Fibroblast of lung (primary cell): Measurements from ENCODE around the gene SPACDR. TPM values are rescaled to one million over a fixed set of nuclear protein-coding genes. Genes with fewer than 3 reads are reported as not detected.

ENCODE experiments used
- DNase-seq, 2 donors: peaks; one replicate each; pipeline versions ENCODE4 v3.0.0 to v3.0.0-alpha.2; 2010; ENCODE audit warnings: low read depth in 2 of 2
- H2AFZ ChIP-seq: 2 replicates; pipeline ENCODE4 v1.5.1; 2012; ENCODE audit warnings: low read length, control low read depth, inconsistent platforms
- H3K27ac ChIP-seq: 2 replicates; pipeline ENCODE4 v1.5.1; 2011; ENCODE audit warnings: low read length, control low read depth; ENCODE audit not compliant: insufficient read depth
- H3K27me3 ChIP-seq: 2 replicates; pipeline ENCODE4 v1.5.1; 2011; ENCODE audit warnings: mild to moderate bottlenecking, low read length; ENCODE audit not compliant: control insufficient read depth, insufficient read depth
- H3K36me3 ChIP-seq: 2 replicates; pipeline ENCODE4 v1.5.1; 2011; ENCODE audit warnings: low read length; ENCODE audit not compliant: control insufficient read depth, insufficient read depth
- H3K4me1 ChIP-seq: 2 replicates; pipeline ENCODE4 v1.5.1; 2011; ENCODE audit warnings: low read length; ENCODE audit not compliant: control insufficient read depth, insufficient read depth; ENCODE audit errors: extremely low read depth
- H3K4me2 ChIP-seq: 2 replicates; pipeline ENCODE4 v1.5.1; 2011; ENCODE audit warnings: low read length, control low read depth; ENCODE audit not compliant: insufficient read depth; ENCODE audit errors: extremely low read depth
- H3K4me3 ChIP-seq, 4 experiments: fragments of 200-600 bp in 1 of 4; sonication (generic) in 1 of 4; replicated peaks in 1 of 4; 2 replicates each; pipeline ENCODE4 v1.5.1; 2011 to 2016; ENCODE audit warnings: low read length in 4 of 4, low read depth in 3 of 4, mild to moderate bottlenecking in 3 of 4, control low read depth in 2 of 4, inconsistent platforms in 1 of 4, mixed read lengths in 1 of 4; ENCODE audit not compliant: insufficient read depth in 1 of 4; ENCODE audit errors: control extremely low read depth in 1 of 4
- H3K79me2 ChIP-seq: 2 replicates; pipeline ENCODE4 v1.5.1; 2012; ENCODE audit warnings: mild to moderate bottlenecking, low read length, inconsistent platforms; ENCODE audit not compliant: control insufficient read depth, insufficient read depth
- H3K9ac ChIP-seq: 2 replicates; pipeline ENCODE4 v1.5.1; 2011; ENCODE audit warnings: mild to moderate bottlenecking, low read length, control low read depth; ENCODE audit not compliant: insufficient read depth
- H3K9me3 ChIP-seq: 2 replicates; pipeline ENCODE4 v1.5.1; 2012; ENCODE audit warnings: low read depth, low read length; ENCODE audit not compliant: control insufficient read depth, insufficient read depth
- H4K20me1 ChIP-seq: 2 replicates; pipeline ENCODE4 v1.5.1; 2011; ENCODE audit warnings: low read length; ENCODE audit not compliant: control insufficient read depth, insufficient read depth; ENCODE audit errors: extremely low read depth
- EZH2 ChIP-seq: IDR thresholded peaks from 2 replicates; pipeline ENCODE4 v1.5.1; 2012; ENCODE audit warnings: low read length, control low read depth, mild to moderate bottlenecking; ENCODE audit errors: missing control alignments
- polyA plus RNA-seq, 2 donors: library from polyadenylated mRNA; depleted of rRNA in 1 of 2; stranded (reverse) in 1 of 2; unstranded in 1 of 2; fragments of >200 nt; gene quantifications; 2 replicates each; pipeline ENCODE4 v1.2.1, GENCODE V29; 2011 to 2012; ENCODE audit warnings: missing spikeins in 1 of 2
- total RNA-seq: library from RNA; depleted of rRNA; stranded (reverse); fragments of >200 nt; gene quantifications from 2 replicates; pipeline ENCODE4 v1.2.1, GENCODE V29; 2014
- TF ChIP-seq, protein P1 (sequence below), 2 donors: IDR thresholded peaks in 1 of 2; conservative IDR thresholded peaks in 1 of 2; 1 replicate in 1 of 2; 2 replicates in 1 of 2; pipeline ENCODE4 v1.5.1; 2011 to 2012; ENCODE audit warnings: low read length in 2 of 2, control low read depth in 1 of 2, inconsistent platforms in 1 of 2, low read depth in 1 of 2, mild to moderate bottlenecking in 1 of 2

The SPACDR gene
- total and polyA plus RNA-seq, 2 donors (not counting 1 experiment from before 2014, with no cell fraction given) = 0.25 to 0.50 TPM

DNA sequence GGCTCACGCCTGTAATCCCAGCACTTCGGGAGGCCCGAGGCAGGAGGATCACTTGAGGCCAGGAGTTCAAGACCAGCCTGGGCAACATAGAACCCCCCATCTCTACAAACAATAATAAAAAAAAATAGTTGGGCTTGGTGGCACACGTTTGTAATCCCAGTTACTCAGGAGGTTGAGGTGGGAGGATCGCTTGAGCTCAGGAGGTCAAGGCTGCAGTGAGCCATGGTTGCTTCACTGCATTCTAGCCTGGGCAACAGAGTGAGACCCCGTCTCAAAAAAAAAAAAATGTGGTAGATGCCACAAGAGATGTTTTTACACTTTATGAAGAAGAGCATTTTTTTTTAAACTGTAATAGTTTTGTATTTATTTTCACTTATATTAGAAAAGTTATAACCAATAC lies 32.4 kb upstream of the SPACDR start:
- Histone ChIP-seq H3K79me2 (no peaks in the 10 kb centered on the region), H3K4me2 (no peak overlapping the region)

DNA sequence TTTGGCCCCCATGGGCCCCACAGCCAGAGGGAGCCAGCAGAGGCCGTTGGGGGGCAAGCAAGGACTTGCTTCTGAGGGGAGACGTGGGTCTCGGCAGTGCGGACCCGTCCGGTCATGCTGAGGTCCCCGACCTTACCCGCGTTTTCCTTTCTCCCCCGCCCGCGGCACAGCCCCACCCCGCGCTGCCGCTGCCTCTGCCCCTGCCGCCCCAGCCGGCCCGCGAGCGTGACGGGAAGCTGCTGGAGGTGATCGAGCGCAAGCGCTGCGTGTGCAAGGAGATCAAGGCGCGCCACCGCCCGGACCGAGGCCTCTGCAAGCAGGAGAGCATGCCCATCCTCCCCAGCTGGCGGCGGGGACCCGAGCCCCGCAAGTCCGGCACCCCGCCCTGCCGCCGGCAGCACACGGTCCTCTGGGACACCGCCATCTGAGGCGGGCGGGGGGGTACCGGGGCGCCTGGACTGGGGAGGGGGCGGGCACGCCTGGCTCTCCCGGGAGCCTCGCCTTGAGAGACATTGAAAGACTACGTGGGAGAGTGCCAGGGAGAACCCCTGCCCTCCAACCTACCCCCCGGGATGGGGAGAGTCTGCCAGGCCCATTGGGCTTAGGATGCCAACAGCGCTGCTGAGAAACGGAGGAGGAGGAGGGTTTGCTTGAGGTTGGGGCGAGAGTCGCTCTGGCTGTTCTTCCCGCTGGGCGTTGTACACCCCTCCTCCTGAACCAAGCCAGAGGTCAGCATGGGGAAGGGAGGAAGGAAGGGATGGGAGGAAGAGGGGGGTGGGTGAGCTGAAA lies 29.6 kb upstream of the SPACDR start:
- H3K9me3 ChIP-seq = no peaks in the 10 kb centered on the region
- H3K27me3 ChIP-seq = peaks cover 2% of the 10 kb centered on the region
- TF ChIP-seq EZH2 = no peak
- TF ChIP-seq, protein P1, sequence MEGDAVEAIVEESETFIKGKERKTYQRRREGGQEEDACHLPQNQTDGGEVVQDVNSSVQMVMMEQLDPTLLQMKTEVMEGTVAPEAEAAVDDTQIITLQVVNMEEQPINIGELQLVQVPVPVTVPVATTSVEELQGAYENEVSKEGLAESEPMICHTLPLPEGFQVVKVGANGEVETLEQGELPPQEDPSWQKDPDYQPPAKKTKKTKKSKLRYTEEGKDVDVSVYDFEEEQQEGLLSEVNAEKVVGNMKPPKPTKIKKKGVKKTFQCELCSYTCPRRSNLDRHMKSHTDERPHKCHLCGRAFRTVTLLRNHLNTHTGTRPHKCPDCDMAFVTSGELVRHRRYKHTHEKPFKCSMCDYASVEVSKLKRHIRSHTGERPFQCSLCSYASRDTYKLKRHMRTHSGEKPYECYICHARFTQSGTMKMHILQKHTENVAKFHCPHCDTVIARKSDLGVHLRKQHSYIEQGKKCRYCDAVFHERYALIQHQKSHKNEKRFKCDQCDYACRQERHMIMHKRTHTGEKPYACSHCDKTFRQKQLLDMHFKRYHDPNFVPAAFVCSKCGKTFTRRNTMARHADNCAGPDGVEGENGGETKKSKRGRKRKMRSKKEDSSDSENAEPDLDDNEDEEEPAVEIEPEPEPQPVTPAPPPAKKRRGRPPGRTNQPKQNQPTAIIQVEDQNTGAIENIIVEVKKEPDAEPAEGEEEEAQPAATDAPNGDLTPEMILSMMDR (conservative IDR thresholded peaks at IDR 0.05 in 1 of 2, IDR thresholded peaks at IDR 0.05 in 1 of 2; ENCODE audit: low read depth in 1 of 2, low read length in 2 of 2) = peak; percentile 5
- H4K20me1 ChIP-seq = no peaks in the 10 kb centered on the region
- no peaks in the 10 kb centered on the region for H3K36me3 ChIP-seq
- H3K79me2 ChIP-seq = no peaks in the 10 kb centered on the region
- H3K27ac ChIP-seq = no peak overlapping the region
- no peaks in the 10 kb centered on the region for H3K4me1 ChIP-seq
- H3K4me3 ChIP-seq = peak overlapping the region in 1 of 4 experiments; percentile 17
- H3K4me2 ChIP-seq = peak overlapping the region; percentile 46
- no peak overlapping the region for H2AFZ ChIP-seq
- peak; percentile 38 for DNase-seq
- H3K9ac ChIP-seq = no peak overlapping the region

More for the DNA sequence above, 32.4 kb upstream of the SPACDR start:
- H3K36me3 ChIP-seq = no peaks in the 10 kb centered on the region
- H3K27ac ChIP-seq = no peak overlapping the region
- H3K9ac ChIP-seq = no peak overlapping the region
- no peaks in the 10 kb centered on the region for H3K9me3 ChIP-seq
- H2AFZ ChIP-seq = no peak overlapping the region
- H3K4me1 ChIP-seq = no peaks in the 10 kb centered on the region
- H3K27me3 ChIP-seq = peaks cover 2% of the 10 kb centered on the region
- H3K4me3 ChIP-seq = no peak overlapping the region
- H4K20me1 ChIP-seq = no peaks in the 10 kb centered on the region
- DNase-seq = no peak
- TF ChIP-seq, protein P1 (conservative IDR thresholded peaks at IDR 0.05 in 1 of 2, IDR thresholded peaks at IDR 0.05 in 1 of 2; ENCODE audit: low read depth in 1 of 2, low read length in 2 of 2) = no peak
- no peak for TF ChIP-seq EZH2

DNA sequence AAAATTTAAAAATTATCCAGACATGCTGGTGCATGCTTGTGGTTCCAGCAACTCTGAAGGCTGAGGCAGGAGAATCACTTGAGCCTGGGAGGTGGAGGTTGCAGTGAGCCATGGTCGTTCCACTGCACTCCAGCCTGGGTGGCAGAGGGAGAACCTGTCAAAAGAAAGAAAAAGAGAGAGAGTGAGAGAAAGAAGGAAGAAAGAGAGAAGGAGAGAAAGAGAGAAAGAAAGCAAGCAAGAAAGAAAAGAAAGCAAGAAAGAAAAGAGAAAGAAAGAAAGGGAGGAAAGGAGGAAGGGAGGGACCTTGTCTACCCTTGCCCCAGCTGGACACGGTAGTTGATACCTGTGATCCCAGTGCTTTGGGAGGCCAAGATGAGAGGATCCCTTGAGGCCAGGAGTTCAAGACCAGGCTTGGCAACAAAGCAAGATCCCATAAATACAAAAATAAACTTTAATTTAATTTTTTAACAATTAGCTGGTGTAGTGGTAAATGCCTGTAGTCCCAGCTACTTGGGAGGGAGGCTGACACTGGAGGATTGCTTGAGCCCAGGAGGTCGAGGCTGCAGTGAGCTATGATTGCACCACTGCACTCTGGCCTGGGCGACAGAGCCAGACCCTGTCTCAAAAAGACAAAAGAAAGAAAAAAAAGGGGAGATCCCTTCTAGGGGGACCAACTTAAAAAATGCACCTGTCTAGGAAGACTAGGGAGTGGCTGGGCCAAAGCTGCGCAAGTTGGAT lies 28.8 kb upstream of the SPACDR start:
- Histone ChIP-seq H4K20me1 (no peaks in the 10 kb centered on the region), H3K79me2 (no peaks in the 10 kb centered on the region), H3K9me3 (no peaks in the 10 kb centered on the region), H3K4me3 (no peak overlapping the region), H3K27ac (no peak overlapping the region), H2AFZ (no peak overlapping the region), H3K4me1 (no peaks in the 10 kb centered on the region), H3K9ac (no peak overlapping the region), H3K4me2 (peak overlapping the region; percentile 46), H3K27me3 (peaks cover 2% of the 10 kb centered on the region), H3K36me3 (no peaks in the 10 kb centered on the region)
- TF ChIP-seq EZH2 = no peak
- TF ChIP-seq, protein P1 (conservative IDR thresholded peaks at IDR 0.05 in 1 of 2, IDR thresholded peaks at IDR 0.05 in 1 of 2; ENCODE audit: low read depth in 1 of 2, low read length in 2 of 2) = no peak
- DNase-seq = no peak
